AG04449 (cell line): ENCODE results near the gene IPO8.
"Not testable (repeated sequence)": the region's sequence is repeated elsewhere in the genome, so short reads cannot be mapped to it uniquely, and the experiment has no call there.

Experiments used
- CTCF ChIA-PET: fragments of 350-600 bp; formaldehyde crosslinking; extraction: SDS; loops from one replicate; lab custom pipeline; 2021; ENCODE audit warnings: antibody characterized with exemption; lab: Yijun Ruan, JAX
- POLR2A ChIA-PET: fragments of 400-600, 350-600 bp; formaldehyde crosslinking; extraction: SDS; loops from one replicate; lab custom pipeline; 2020; ENCODE audit warnings: antibody characterized with exemption, inconsistent platforms; lab: Yijun Ruan, JAX
- DNase-seq: peaks from one replicate; pipeline ENCODE4 v3.0.0-alpha.2; 2010; ENCODE audit warnings: low read depth, low spot score
- H3K4me3 ChIP-seq: 2 replicates; pipeline ENCODE4 v1.5.1; 2011; ENCODE audit warnings: low read depth, mild to moderate bottlenecking, control low read depth, low read length
- CTCF ChIP-seq: IDR thresholded peaks from one replicate; pipeline ENCODE4 v1.5.1; 2011; ENCODE audit warnings: mild to moderate bottlenecking, moderate library complexity, low read length, control low read depth, inconsistent platforms; ENCODE audit not compliant: insufficient read depth; ENCODE audit errors: missing control alignments

IPO8 gene

GRCh38 chr12:30594509-30594908, 101.2 kb downstream of the IPO8 start:
- no peak for TF ChIP-seq CTCF
- H3K4me3 ChIP-seq: no peak overlapping the region
- CTCF ChIA-PET: no interaction called here
- DNase-seq: no peak
- POLR2A ChIA-PET: no interaction called here

- CTCF ChIA-PET: not testable (repeated sequence)
These were observed 107.1 kb downstream of the IPO8 start for GRCh38 chr12:30588572-30588971.

GRCh38 chr12:30587782-30588181, 107.9 kb downstream of the IPO8 start:
- CTCF ChIA-PET: no interaction called here
- POLR2A ChIA-PET: no interaction called here
- TF ChIP-seq CTCF: no peak
- H3K4me3 ChIP-seq: no peak overlapping the region
- DNase-seq: no peak

More at GRCh38 chr12:30588572-30588971, 107.1 kb downstream of the IPO8 start:
- POLR2A ChIA-PET, DNase-seq, H3K4me3 ChIP-seq: not testable (repeated sequence)

- no peak overlapping the region for H3K4me3 ChIP-seq
- no peak for DNase-seq
- ChIA-PET POLR2A (no interaction called here), CTCF (no interaction called here)
- no peak for TF ChIP-seq CTCF
These were observed 109.8 kb downstream of the IPO8 start for GRCh38 chr12:30585877-30586276.

- POLR2A ChIA-PET: no interaction called here
- no peak overlapping the region for H3K4me3 ChIP-seq
- CTCF ChIA-PET: no interaction called here
- DNase-seq: no peak
- no peak for TF ChIP-seq CTCF
These were observed 112.7 kb downstream of the IPO8 start for GRCh38 chr12:30582943-30583342.

- no peak for TF ChIP-seq CTCF
- no peak overlapping the region for H3K4me3 ChIP-seq
- ChIA-PET POLR2A (no interaction called here), CTCF (no interaction called here)
- no peak for DNase-seq
These were observed 115.3 kb downstream of the IPO8 start for GRCh38 chr12:30580344-30580743.
